Liver (tissue), 9 donors: ENCODE results near the gene THRB. TPM values are rescaled to one million over a fixed set of nuclear protein-coding genes. Genes with fewer than 3 reads are reported as not detected.

Experiments used
- DNase-seq: peaks from one replicate; pipeline ENCODE4 v3.0.0-alpha.2; 2017; ENCODE audit warnings: low spot score
- H3K27ac ChIP-seq, 2 donors: one replicate each; pipeline ENCODE4 v1.7.0; 2013; ENCODE audit warnings: inconsistent platforms in 2 of 2, low read length in 2 of 2, control low read depth in 1 of 2, low read depth in 1 of 2, mild to moderate bottlenecking in 1 of 2
- H3K27me3 ChIP-seq, 4 donors: one replicate each; pipeline versions ENCODE4 v1.6.1 to v1.7.0; 2013; ENCODE audit warnings: low read length in 3 of 4, inconsistent platforms in 1 of 4, mild to moderate bottlenecking in 1 of 4, moderate library complexity in 1 of 4; ENCODE audit not compliant: control insufficient read depth in 4 of 4, insufficient read depth in 4 of 4
- H3K36me3 ChIP-seq, 4 donors: one replicate each; pipeline versions ENCODE4 v1.6.1 to v1.7.0; 2013; ENCODE audit warnings: low read length in 3 of 4, mild to moderate bottlenecking in 3 of 4, low read depth in 1 of 4, moderate library complexity in 1 of 4; ENCODE audit not compliant: control insufficient read depth in 4 of 4, insufficient read depth in 3 of 4
- H3K4me1 ChIP-seq, 4 donors: one replicate each; pipeline versions ENCODE4 v1.6.1 to v1.7.0; 2013; ENCODE audit warnings: low read length in 3 of 4, mild to moderate bottlenecking in 3 of 4, moderate library complexity in 1 of 4; ENCODE audit not compliant: control insufficient read depth in 4 of 4, insufficient read depth in 4 of 4
- H3K4me3 ChIP-seq, 3 donors: one replicate each; pipeline versions ENCODE4 v1.6.1 to v1.7.0; 2013; ENCODE audit warnings: low read length in 3 of 3, control low read depth in 1 of 3, low read depth in 1 of 3, mild to moderate bottlenecking in 1 of 3
- H3K9ac ChIP-seq, 2 donors: one replicate each; pipeline ENCODE4 v1.7.0; 2013; ENCODE audit warnings: low read length in 2 of 2, mild to moderate bottlenecking in 2 of 2, moderate library complexity in 2 of 2, control low read depth in 1 of 2, low read depth in 1 of 2
- H3K9me3 ChIP-seq, 4 donors: one replicate each; pipeline versions ENCODE4 v1.6.1 to v1.7.0; 2013; ENCODE audit warnings: low read length in 3 of 4; ENCODE audit not compliant: control insufficient read depth in 4 of 4
- EGR1 ChIP-seq, 2 donors: IDR thresholded peaks; 2 replicates each; pipeline ENCODE4 v1.6.1; 2016 to 2018; ENCODE audit warnings: antibody characterized with exemption in 2 of 2, low read depth in 2 of 2
- FOXA1 ChIP-seq: IDR thresholded peaks from 2 replicates; pipeline ENCODE4 v1.6.1; 2016; ENCODE audit warnings: antibody characterized with exemption
- FOXA2 ChIP-seq: IDR thresholded peaks from 2 replicates; pipeline ENCODE4 v1.6.1; 2016; ENCODE audit warnings: antibody characterized with exemption
- GABPA ChIP-seq, 2 donors: IDR thresholded peaks in 1 of 2; conservative IDR thresholded peaks in 1 of 2; 2 replicates each; pipeline ENCODE4 v1.6.1; 2016; ENCODE audit warnings: antibody characterized with exemption in 2 of 2, mild to moderate bottlenecking in 1 of 2, moderate library complexity in 1 of 2
- HNF4A ChIP-seq, 2 donors: conservative IDR thresholded peaks; 2 replicates each; pipeline ENCODE4 v1.6.1; 2016; ENCODE audit warnings: antibody characterized with exemption in 2 of 2, mild to moderate bottlenecking in 2 of 2
- HNF4G ChIP-seq: IDR thresholded peaks from 2 replicates; pipeline ENCODE4 v1.6.1; 2016; ENCODE audit warnings: antibody characterized with exemption
- JUND ChIP-seq, 2 donors: IDR thresholded peaks; 2 replicates each; pipeline ENCODE4 v1.6.1; 2016; ENCODE audit warnings: antibody characterized with exemption in 2 of 2
- NR2F2 ChIP-seq: IDR thresholded peaks from 2 replicates; pipeline ENCODE4 v1.6.1; 2016; ENCODE audit warnings: antibody characterized with exemption
- SP1 ChIP-seq: IDR thresholded peaks from 2 replicates; pipeline ENCODE4 v1.6.1; 2018; ENCODE audit warnings: antibody characterized with exemption, mild to moderate bottlenecking
- TAF1 ChIP-seq: conservative IDR thresholded peaks from 2 replicates; pipeline ENCODE4 v1.6.1; 2016; ENCODE audit warnings: antibody characterized with exemption, mild to moderate bottlenecking
- YY1 ChIP-seq: IDR thresholded peaks from 2 replicates; pipeline ENCODE4 v1.6.1; 2016; ENCODE audit warnings: antibody characterized with exemption, mild to moderate bottlenecking
- WGBS: extraction: QIAGEN DNeasy Blood & Tissue Kit; methylation state at CpG from one replicate; pipeline ENCODE4 v1.1.7; 2013; 5-methylcytosine and 5-hydroxymethylcytosine counted together
- polyA plus RNA-seq, 2 donors: library from polyadenylated mRNA; stranded (reverse) in 1 of 2; unstranded in 1 of 2; fragments of 200-250 nt in 1 of 2; fragments of >200 nt in 1 of 2; fragmentation: Nextera tagmentation in 1 of 2; extraction: Ambion mirVana in 1 of 2; gene quantifications; one replicate each; pipeline versions ENCODE4 v1.2.1 to v1.2.3, GENCODE V29; 2013 to 2015
- total RNA-seq, 2 donors: library from RNA; depleted of rRNA; stranded (reverse); fragments of >200 nt; gene quantifications; one replicate each; pipeline ENCODE4 v1.2.3, GENCODE V29; 2014
- TF ChIP-seq, protein P1 (sequence below): IDR thresholded peaks from 2 replicates; pipeline ENCODE4 v1.6.1; 2016; ENCODE audit warnings: antibody characterized with exemption
- TF ChIP-seq, protein P2 (sequence below): IDR thresholded peaks from 2 replicates; pipeline ENCODE4 v1.6.1; 2016; ENCODE audit warnings: antibody characterized with exemption
- TF ChIP-seq, protein P3 (sequence below): fragments of 150-350 bp; IDR thresholded peaks from 2 replicates; pipeline ENCODE4 v1.5.1; 2017; ENCODE audit warnings: improper control_type of control experiment, low read depth, low read length; ENCODE audit not compliant: missing input control
- TF ChIP-seq, protein P4 (sequence below): IDR thresholded peaks from 2 replicates; pipeline ENCODE4 v1.6.1; 2016; ENCODE audit warnings: antibody characterized with exemption, mild to moderate bottlenecking
- TF ChIP-seq, protein P5 (sequence below): IDR thresholded peaks from 2 replicates; pipeline ENCODE4 v1.6.1; 2016; ENCODE audit warnings: antibody characterized with exemption
- donor health status: healthy.
- donor health status: healthy.
- donor health status: healthy.
- donor health status: healthy.
- donor health status: healthy.

THRB gene
- total and polyA plus RNA-seq, 4 donors, result 5.9 to 23.9 (median 9.3) TPM

DNA sequence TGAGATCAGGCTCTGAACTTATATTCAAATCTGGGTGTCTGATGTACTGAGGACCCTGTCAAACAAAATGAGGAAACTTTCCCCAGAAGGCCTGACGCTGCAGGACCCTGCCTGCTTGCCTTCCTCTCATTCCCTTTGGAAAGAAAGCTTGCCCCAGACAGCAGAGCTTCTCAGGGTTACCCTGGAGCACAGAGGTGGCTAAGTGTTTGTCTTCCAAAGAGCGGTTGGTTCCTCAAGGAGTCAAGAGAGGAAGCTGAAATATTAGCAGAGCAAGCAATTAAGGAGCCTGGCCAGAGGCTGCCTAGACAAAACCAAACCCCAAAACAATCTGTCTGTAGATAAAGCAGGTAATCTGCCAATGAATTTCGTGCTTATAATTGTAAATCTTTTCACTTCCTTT is 374.2 kb downstream of the THRB start (continued):
- TF ChIP-seq NR2F2 (no peak), TAF1 (no peak), HNF4G (no peak), JUND (IDR thresholded peaks at IDR 0.05) (no peak), YY1 (no peak), GABPA (IDR thresholded peaks at IDR 0.05 in 1 of 2, conservative IDR thresholded peaks at IDR 0.05 in 1 of 2) (no peak)
- TF ChIP-seq, protein P1, sequence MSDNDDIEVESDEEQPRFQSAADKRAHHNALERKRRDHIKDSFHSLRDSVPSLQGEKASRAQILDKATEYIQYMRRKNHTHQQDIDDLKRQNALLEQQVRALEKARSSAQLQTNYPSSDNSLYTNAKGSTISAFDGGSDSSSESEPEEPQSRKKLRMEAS, result no peak

DNA sequence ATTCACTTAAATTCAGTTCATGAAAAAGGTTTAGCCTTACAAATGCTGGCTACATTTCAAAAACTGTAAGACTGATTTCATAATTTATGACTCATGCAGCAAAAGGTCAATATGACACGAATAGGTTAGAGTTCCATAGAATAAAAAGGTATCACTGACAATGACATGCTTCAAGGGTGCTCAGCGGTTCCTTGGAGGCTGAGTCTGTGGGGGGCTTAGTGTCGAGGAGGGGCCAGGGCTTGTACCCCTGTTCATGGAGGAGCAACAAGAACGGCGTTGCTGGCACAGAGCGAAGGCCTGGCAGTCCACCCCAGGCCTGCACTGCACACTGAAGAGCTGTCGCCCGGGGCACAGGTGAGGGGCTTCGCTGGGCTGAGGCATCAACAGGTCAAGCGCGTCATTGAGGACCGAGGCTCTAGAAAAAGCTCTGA is 375.3 kb downstream of the THRB start:
- Histone ChIP-seq H3K27ac (no peak overlapping the region), H3K4me1 (peaks cover 0 to 1% (median 0%) of the 10 kb centered on the region in 4 donors), H3K9me3 (no peaks in the 10 kb centered on the region), H3K27me3 (no peaks in the 10 kb centered on the region), H3K4me3 (no peak overlapping the region), H3K36me3 (peaks cover 0 to 15% (median 5%) of the 10 kb centered on the region in 4 donors), H3K9ac (no peak overlapping the region)
- WGBS, result 88% methylated on average over 12 of the region's 12 CpGs
- TF ChIP-seq, protein P1, result no peak
- no peak for TF ChIP-seq GABPA (IDR thresholded peaks at IDR 0.05 in 1 of 2, conservative IDR thresholded peaks at IDR 0.05 in 1 of 2)
- no peak for TF ChIP-seq EGR1 (IDR thresholded peaks at IDR 0.05; ENCODE audit: low read depth in 2 of 2)
- TF ChIP-seq YY1, result no peak
- no peak for TF ChIP-seq HNF4A (conservative IDR thresholded peaks at IDR 0.05)
- TF ChIP-seq, protein P2, sequence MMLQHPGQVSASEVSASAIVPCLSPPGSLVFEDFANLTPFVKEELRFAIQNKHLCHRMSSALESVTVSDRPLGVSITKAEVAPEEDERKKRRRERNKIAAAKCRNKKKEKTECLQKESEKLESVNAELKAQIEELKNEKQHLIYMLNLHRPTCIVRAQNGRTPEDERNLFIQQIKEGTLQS, result peak; percentile 15
- TF ChIP-seq, protein P3, sequence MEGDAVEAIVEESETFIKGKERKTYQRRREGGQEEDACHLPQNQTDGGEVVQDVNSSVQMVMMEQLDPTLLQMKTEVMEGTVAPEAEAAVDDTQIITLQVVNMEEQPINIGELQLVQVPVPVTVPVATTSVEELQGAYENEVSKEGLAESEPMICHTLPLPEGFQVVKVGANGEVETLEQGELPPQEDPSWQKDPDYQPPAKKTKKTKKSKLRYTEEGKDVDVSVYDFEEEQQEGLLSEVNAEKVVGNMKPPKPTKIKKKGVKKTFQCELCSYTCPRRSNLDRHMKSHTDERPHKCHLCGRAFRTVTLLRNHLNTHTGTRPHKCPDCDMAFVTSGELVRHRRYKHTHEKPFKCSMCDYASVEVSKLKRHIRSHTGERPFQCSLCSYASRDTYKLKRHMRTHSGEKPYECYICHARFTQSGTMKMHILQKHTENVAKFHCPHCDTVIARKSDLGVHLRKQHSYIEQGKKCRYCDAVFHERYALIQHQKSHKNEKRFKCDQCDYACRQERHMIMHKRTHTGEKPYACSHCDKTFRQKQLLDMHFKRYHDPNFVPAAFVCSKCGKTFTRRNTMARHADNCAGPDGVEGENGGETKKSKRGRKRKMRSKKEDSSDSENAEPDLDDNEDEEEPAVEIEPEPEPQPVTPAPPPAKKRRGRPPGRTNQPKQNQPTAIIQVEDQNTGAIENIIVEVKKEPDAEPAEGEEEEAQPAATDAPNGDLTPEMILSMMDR, result no peak
- no peak for TF ChIP-seq SP1
- TF ChIP-seq JUND (IDR thresholded peaks at IDR 0.05), result peak; percentile 35 to 53
- TF ChIP-seq, protein P4, sequence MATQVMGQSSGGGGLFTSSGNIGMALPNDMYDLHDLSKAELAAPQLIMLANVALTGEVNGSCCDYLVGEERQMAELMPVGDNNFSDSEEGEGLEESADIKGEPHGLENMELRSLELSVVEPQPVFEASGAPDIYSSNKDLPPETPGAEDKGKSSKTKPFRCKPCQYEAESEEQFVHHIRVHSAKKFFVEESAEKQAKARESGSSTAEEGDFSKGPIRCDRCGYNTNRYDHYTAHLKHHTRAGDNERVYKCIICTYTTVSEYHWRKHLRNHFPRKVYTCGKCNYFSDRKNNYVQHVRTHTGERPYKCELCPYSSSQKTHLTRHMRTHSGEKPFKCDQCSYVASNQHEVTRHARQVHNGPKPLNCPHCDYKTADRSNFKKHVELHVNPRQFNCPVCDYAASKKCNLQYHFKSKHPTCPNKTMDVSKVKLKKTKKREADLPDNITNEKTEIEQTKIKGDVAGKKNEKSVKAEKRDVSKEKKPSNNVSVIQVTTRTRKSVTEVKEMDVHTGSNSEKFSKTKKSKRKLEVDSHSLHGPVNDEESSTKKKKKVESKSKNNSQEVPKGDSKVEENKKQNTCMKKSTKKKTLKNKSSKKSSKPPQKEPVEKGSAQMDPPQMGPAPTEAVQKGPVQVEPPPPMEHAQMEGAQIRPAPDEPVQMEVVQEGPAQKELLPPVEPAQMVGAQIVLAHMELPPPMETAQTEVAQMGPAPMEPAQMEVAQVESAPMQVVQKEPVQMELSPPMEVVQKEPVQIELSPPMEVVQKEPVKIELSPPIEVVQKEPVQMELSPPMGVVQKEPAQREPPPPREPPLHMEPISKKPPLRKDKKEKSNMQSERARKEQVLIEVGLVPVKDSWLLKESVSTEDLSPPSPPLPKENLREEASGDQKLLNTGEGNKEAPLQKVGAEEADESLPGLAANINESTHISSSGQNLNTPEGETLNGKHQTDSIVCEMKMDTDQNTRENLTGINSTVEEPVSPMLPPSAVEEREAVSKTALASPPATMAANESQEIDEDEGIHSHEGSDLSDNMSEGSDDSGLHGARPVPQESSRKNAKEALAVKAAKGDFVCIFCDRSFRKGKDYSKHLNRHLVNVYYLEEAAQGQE, result no peak
- TF ChIP-seq HNF4G, result no peak
- TF ChIP-seq FOXA1, result no peak
- TF ChIP-seq, protein P5, sequence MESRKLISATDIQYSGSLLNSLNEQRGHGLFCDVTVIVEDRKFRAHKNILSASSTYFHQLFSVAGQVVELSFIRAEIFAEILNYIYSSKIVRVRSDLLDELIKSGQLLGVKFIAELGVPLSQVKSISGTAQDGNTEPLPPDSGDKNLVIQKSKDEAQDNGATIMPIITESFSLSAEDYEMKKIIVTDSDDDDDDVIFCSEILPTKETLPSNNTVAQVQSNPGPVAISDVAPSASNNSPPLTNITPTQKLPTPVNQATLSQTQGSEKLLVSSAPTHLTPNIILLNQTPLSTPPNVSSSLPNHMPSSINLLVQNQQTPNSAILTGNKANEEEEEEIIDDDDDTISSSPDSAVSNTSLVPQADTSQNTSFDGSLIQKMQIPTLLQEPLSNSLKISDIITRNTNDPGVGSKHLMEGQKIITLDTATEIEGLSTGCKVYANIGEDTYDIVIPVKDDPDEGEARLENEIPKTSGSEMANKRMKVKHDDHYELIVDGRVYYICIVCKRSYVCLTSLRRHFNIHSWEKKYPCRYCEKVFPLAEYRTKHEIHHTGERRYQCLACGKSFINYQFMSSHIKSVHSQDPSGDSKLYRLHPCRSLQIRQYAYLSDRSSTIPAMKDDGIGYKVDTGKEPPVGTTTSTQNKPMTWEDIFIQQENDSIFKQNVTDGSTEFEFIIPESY, result no peak
- TF ChIP-seq NR2F2, result no peak
- no peak for TF ChIP-seq FOXA2
- DNase-seq, result no peak
